Liver (tissue), 9 donors: ENCODE data around the gene RAET1G. TPM values are rescaled to one million over a fixed set of nuclear protein-coding genes. Genes with fewer than 3 reads are reported as not detected.

Source experiments
- DNase-seq: peaks from one replicate; pipeline ENCODE4 v3.0.0-alpha.2; 2017; ENCODE audit warnings: low spot score
- H3K27ac ChIP-seq, 2 donors: one replicate each; pipeline ENCODE4 v1.7.0; 2013; ENCODE audit warnings: inconsistent platforms in 2 of 2, low read length in 2 of 2, control low read depth in 1 of 2, low read depth in 1 of 2, mild to moderate bottlenecking in 1 of 2
- H3K27me3 ChIP-seq, 4 donors: one replicate each; pipeline versions ENCODE4 v1.6.1 to v1.7.0; 2013; ENCODE audit warnings: low read length in 3 of 4, inconsistent platforms in 1 of 4, mild to moderate bottlenecking in 1 of 4, moderate library complexity in 1 of 4; ENCODE audit not compliant: control insufficient read depth in 4 of 4, insufficient read depth in 4 of 4
- H3K36me3 ChIP-seq, 4 donors: one replicate each; pipeline versions ENCODE4 v1.6.1 to v1.7.0; 2013; ENCODE audit warnings: low read length in 3 of 4, mild to moderate bottlenecking in 3 of 4, low read depth in 1 of 4, moderate library complexity in 1 of 4; ENCODE audit not compliant: control insufficient read depth in 4 of 4, insufficient read depth in 3 of 4
- H3K4me1 ChIP-seq, 4 donors: one replicate each; pipeline versions ENCODE4 v1.6.1 to v1.7.0; 2013; ENCODE audit warnings: low read length in 3 of 4, mild to moderate bottlenecking in 3 of 4, moderate library complexity in 1 of 4; ENCODE audit not compliant: control insufficient read depth in 4 of 4, insufficient read depth in 4 of 4
- H3K4me3 ChIP-seq, 3 donors: one replicate each; pipeline versions ENCODE4 v1.6.1 to v1.7.0; 2013; ENCODE audit warnings: low read length in 3 of 3, control low read depth in 1 of 3, low read depth in 1 of 3, mild to moderate bottlenecking in 1 of 3
- H3K9ac ChIP-seq, 2 donors: one replicate each; pipeline ENCODE4 v1.7.0; 2013; ENCODE audit warnings: low read length in 2 of 2, mild to moderate bottlenecking in 2 of 2, moderate library complexity in 2 of 2, control low read depth in 1 of 2, low read depth in 1 of 2
- H3K9me3 ChIP-seq, 4 donors: one replicate each; pipeline versions ENCODE4 v1.6.1 to v1.7.0; 2013; ENCODE audit warnings: low read length in 3 of 4; ENCODE audit not compliant: control insufficient read depth in 4 of 4
- ATF3 ChIP-seq: IDR thresholded peaks from 2 replicates; pipeline ENCODE4 v1.6.1; 2016; ENCODE audit warnings: antibody characterized with exemption
- GABPA ChIP-seq, 2 donors: IDR thresholded peaks in 1 of 2; conservative IDR thresholded peaks in 1 of 2; 2 replicates each; pipeline ENCODE4 v1.6.1; 2016; ENCODE audit warnings: antibody characterized with exemption in 2 of 2, mild to moderate bottlenecking in 1 of 2, moderate library complexity in 1 of 2
- HNF4A ChIP-seq, 2 donors: conservative IDR thresholded peaks; 2 replicates each; pipeline ENCODE4 v1.6.1; 2016; ENCODE audit warnings: antibody characterized with exemption in 2 of 2, mild to moderate bottlenecking in 2 of 2
- HNF4G ChIP-seq: IDR thresholded peaks from 2 replicates; pipeline ENCODE4 v1.6.1; 2016; ENCODE audit warnings: antibody characterized with exemption
- MAX ChIP-seq: IDR thresholded peaks from 2 replicates; pipeline ENCODE4 v1.6.1; 2016; ENCODE audit warnings: antibody characterized with exemption
- REST ChIP-seq: IDR thresholded peaks from 2 replicates; pipeline ENCODE4 v1.6.1; 2016; ENCODE audit warnings: antibody characterized with exemption, mild to moderate bottlenecking
- RXRA ChIP-seq, 2 donors: IDR thresholded peaks; 2 replicates each; pipeline ENCODE4 v1.6.1; 2017 to 2018; ENCODE audit warnings: antibody characterized with exemption in 2 of 2, mild to moderate bottlenecking in 1 of 2
- SP1 ChIP-seq: IDR thresholded peaks from 2 replicates; pipeline ENCODE4 v1.6.1; 2018; ENCODE audit warnings: antibody characterized with exemption, mild to moderate bottlenecking
- YY1 ChIP-seq: IDR thresholded peaks from 2 replicates; pipeline ENCODE4 v1.6.1; 2016; ENCODE audit warnings: antibody characterized with exemption, mild to moderate bottlenecking
- ZBTB33 ChIP-seq: IDR thresholded peaks from 2 replicates; pipeline ENCODE4 v1.6.1; 2016; ENCODE audit warnings: antibody characterized with exemption
- WGBS: extraction: QIAGEN DNeasy Blood & Tissue Kit; methylation state at CpG from one replicate; pipeline ENCODE4 v1.1.7; 2013; 5-methylcytosine and 5-hydroxymethylcytosine counted together
- polyA plus RNA-seq, 2 donors: library from polyadenylated mRNA; stranded (reverse) in 1 of 2; unstranded in 1 of 2; fragments of 200-250 nt in 1 of 2; fragments of >200 nt in 1 of 2; fragmentation: Nextera tagmentation in 1 of 2; extraction: Ambion mirVana in 1 of 2; gene quantifications; one replicate each; pipeline versions ENCODE4 v1.2.1 to v1.2.3, GENCODE V29; 2013 to 2015
- total RNA-seq, 2 donors: library from RNA; depleted of rRNA; stranded (reverse); fragments of >200 nt; gene quantifications; one replicate each; pipeline ENCODE4 v1.2.3, GENCODE V29; 2014
- donor health status: healthy.
- donor health status: healthy.
- donor health status: healthy.
- donor health status: healthy.
- donor health status: healthy.

Gene RAET1G
- total and polyA plus RNA-seq, 4 donors: not detected

GRCh38 chr6:149901444-149902140, 21.3 kb downstream of the RAET1G start (continued):
- TF ChIP-seq ATF3 (no peak), SP1 (no peak), ZBTB33 (no peak)

- no peak overlapping the region for H3K27ac ChIP-seq
- H3K4me1 ChIP-seq: peaks cover 3 to 11% (median 6%) of the 10 kb centered on the region in 4 donors
- H3K9me3 ChIP-seq: no peaks in the 10 kb centered on the region
- TF ChIP-seq HNF4G: no peak
- TF ChIP-seq RXRA (IDR thresholded peaks at IDR 0.05): peak in 1 of 2 donors; percentile 12
- TF ChIP-seq MAX: no peak
- TF ChIP-seq YY1: no peak
- no peak for TF ChIP-seq HNF4A (conservative IDR thresholded peaks at IDR 0.05)
- TF ChIP-seq GABPA (IDR thresholded peaks at IDR 0.05 in 1 of 2, conservative IDR thresholded peaks at IDR 0.05 in 1 of 2): no peak
- no peak for DNase-seq
- 93% methylated on average over 11 of the region's 11 CpGs for WGBS
- no peak overlapping the region for H3K9ac ChIP-seq
- H3K27me3 ChIP-seq: no peaks in the 10 kb centered on the region
- H3K36me3 ChIP-seq: no peaks in the 10 kb centered on the region
- no peak overlapping the region for H3K4me3 ChIP-seq
Observed at GRCh38 chr6:149900620-149901443, 22.1 kb downstream of the RAET1G start.

- no peak overlapping the region for H3K9ac ChIP-seq
- no peak for DNase-seq
- no peaks in the 10 kb centered on the region for H3K36me3 ChIP-seq
- H3K4me1 ChIP-seq: peaks cover 3 to 11% (median 7%) of the 10 kb centered on the region in 4 donors
- no peaks in the 10 kb centered on the region for H3K27me3 ChIP-seq
- WGBS: 92% methylated on average over 7 of the region's 7 CpGs
- H3K9me3 ChIP-seq: no peaks in the 10 kb centered on the region
- TF ChIP-seq HNF4A (conservative IDR thresholded peaks at IDR 0.05) (no peak), YY1 (no peak), RXRA (IDR thresholded peaks at IDR 0.05) (no peak), REST (no peak)
- no peak overlapping the region for H3K27ac ChIP-seq
- no peak overlapping the region for H3K4me3 ChIP-seq
Observed at GRCh38 chr6:149899926-149900619, 22.8 kb downstream of the RAET1G start.
